Prostate gland (tissue), 2 donors: Measurements from ENCODE around the gene CD59.
"Not testable (repeated sequence)": the region's sequence is repeated elsewhere in the genome, so short reads cannot be mapped to it uniquely, and the experiment has no call there.

ENCODE experiments used
- POLR2A ChIP-seq: fragments of 450-650 bp; IDR thresholded peaks from one replicate; pipeline ENCODE4 v1.6.1; 2016; ENCODE audit warnings: antibody characterized with exemption, mild to moderate bottlenecking
- POLR2AphosphoS5 ChIP-seq: sonication (generic); formaldehyde crosslinking; IDR thresholded peaks from one replicate; pipeline ENCODE4 v1.6.1; 2017; ENCODE audit warnings: antibody characterized with exemption
- TF ChIP-seq, protein P1 (sequence below), 4 experiments: fragments of 200-600 bp in 2 of 4; fragments of 450-650 bp in 2 of 4; sonication (generic) in 2 of 4; IDR thresholded peaks; 1 replicate in 3 of 4; 2 replicates in 1 of 4; pipeline ENCODE4 v1.5.1; 2016 to 2019; ENCODE audit warnings: antibody characterized with exemption in 4 of 4, mild to moderate bottlenecking in 2 of 4, moderate library complexity in 2 of 4

GRCh38 chr11:33729072-33729664 is 7.1 kb downstream of the CD59 start:
- TF ChIP-seq, protein P1, sequence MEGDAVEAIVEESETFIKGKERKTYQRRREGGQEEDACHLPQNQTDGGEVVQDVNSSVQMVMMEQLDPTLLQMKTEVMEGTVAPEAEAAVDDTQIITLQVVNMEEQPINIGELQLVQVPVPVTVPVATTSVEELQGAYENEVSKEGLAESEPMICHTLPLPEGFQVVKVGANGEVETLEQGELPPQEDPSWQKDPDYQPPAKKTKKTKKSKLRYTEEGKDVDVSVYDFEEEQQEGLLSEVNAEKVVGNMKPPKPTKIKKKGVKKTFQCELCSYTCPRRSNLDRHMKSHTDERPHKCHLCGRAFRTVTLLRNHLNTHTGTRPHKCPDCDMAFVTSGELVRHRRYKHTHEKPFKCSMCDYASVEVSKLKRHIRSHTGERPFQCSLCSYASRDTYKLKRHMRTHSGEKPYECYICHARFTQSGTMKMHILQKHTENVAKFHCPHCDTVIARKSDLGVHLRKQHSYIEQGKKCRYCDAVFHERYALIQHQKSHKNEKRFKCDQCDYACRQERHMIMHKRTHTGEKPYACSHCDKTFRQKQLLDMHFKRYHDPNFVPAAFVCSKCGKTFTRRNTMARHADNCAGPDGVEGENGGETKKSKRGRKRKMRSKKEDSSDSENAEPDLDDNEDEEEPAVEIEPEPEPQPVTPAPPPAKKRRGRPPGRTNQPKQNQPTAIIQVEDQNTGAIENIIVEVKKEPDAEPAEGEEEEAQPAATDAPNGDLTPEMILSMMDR (IDR thresholded peaks at IDR 0.05): not testable (repeated sequence)
- TF ChIP-seq POLR2AphosphoS5, POLR2A: not testable (repeated sequence)
